ENCODE data around the gene SCN3B.
A peak's percentile ranks its signal among the peaks of the same experiment; 100 is the strongest.

SCN3B gene

GRCh38 chr11:123641495-123641840 is 13.0 kb downstream of the SCN3B start:
- H3K27ac ChIP-seq = no peak overlapping the region
- no peak for TF ChIP-seq ZFX (IDR thresholded peaks at IDR 0.05; ENCODE audit: borderline replicate concordance)
- TF ChIP-seq CTCF (IDR thresholded peaks at IDR 0.05) = no peak

- no peak overlapping the region for H3K27ac ChIP-seq
- no peak for TF ChIP-seq ZFX (IDR thresholded peaks at IDR 0.05; ENCODE audit: borderline replicate concordance)
- TF ChIP-seq CTCF (IDR thresholded peaks at IDR 0.05) = peak; percentile 84
These were observed 13.5 kb downstream of the SCN3B start for GRCh38 chr11:123640677-123641494.

GRCh38 chr11:123640029-123640428 is 14.4 kb downstream of the SCN3B start:
- no peak overlapping the region for H3K27ac ChIP-seq
- TF ChIP-seq CTCF (IDR thresholded peaks at IDR 0.05) (no peak), ZFX (IDR thresholded peaks at IDR 0.05; ENCODE audit: borderline replicate concordance) (no peak)

GRCh38 chr11:123630126-123630608 is 24.3 kb downstream of the SCN3B start:
- no peak for TF ChIP-seq CTCF (IDR thresholded peaks at IDR 0.05)
- no peak for TF ChIP-seq ZFX (IDR thresholded peaks at IDR 0.05; ENCODE audit: borderline replicate concordance)

GRCh38 chr11:123628936-123629683 is 25.3 kb downstream of the SCN3B start:
- no peak overlapping the region for H3K27ac ChIP-seq
- TF ChIP-seq ZFX (IDR thresholded peaks at IDR 0.05; ENCODE audit: borderline replicate concordance) = no peak
- no peak for TF ChIP-seq CTCF (IDR thresholded peaks at IDR 0.05)

More at GRCh38 chr11:123630126-123630608, 24.3 kb downstream of the SCN3B start:
- H3K27ac ChIP-seq = no peak overlapping the region

GRCh38 chr11:123624974-123625373 is 29.4 kb downstream of the SCN3B start:
- TF ChIP-seq CTCF (IDR thresholded peaks at IDR 0.05) (no peak), ZFX (IDR thresholded peaks at IDR 0.05; ENCODE audit: borderline replicate concordance) (no peak)
- no peak overlapping the region for H3K27ac ChIP-seq

GRCh38 chr11:123622576-123622975 is 31.8 kb downstream of the SCN3B start:
- TF ChIP-seq CTCF (IDR thresholded peaks at IDR 0.05) (no peak), ZFX (IDR thresholded peaks at IDR 0.05; ENCODE audit: borderline replicate concordance) (no peak)
- no peak overlapping the region for H3K27ac ChIP-seq
